Mesenchymal stem cell (in vitro differentiated cells and primary cell): ENCODE data around the gene ERBB4.

ENCODE experiments used
- DNase-seq: peaks from one replicate; pipeline ENCODE4 v3.0.0-alpha.2; 2013
- H2AFZ ChIP-seq: one replicate; pipeline ENCODE4 v1.6.1; 2013; ENCODE audit warnings: low read depth, mild to moderate bottlenecking, control low read depth, inconsistent platforms, low read length, moderate library complexity
- H2AK5ac ChIP-seq: 2 replicates; pipeline ENCODE4 v1.6.1; 2013; ENCODE audit warnings: low read length, moderate library complexity, mild to moderate bottlenecking, inconsistent platforms; ENCODE audit not compliant: severe bottlenecking
- H2BK120ac ChIP-seq: one replicate; pipeline ENCODE4 v1.6.1; 2013; ENCODE audit warnings: low read depth, mild to moderate bottlenecking, inconsistent platforms, low read length, moderate library complexity
- H2BK12ac ChIP-seq, 2 experiments: one replicate each; pipeline ENCODE4 v1.6.1; 2013; ENCODE audit warnings: inconsistent platforms in 2 of 2, low read length in 2 of 2, mild to moderate bottlenecking in 2 of 2, moderate library complexity in 2 of 2, control low read depth in 1 of 2
- H2BK15ac ChIP-seq: one replicate; pipeline ENCODE4 v1.6.1; 2013; ENCODE audit warnings: mild to moderate bottlenecking, low read depth, inconsistent platforms; ENCODE audit not compliant: poor library complexity, severe bottlenecking
- H2BK5ac ChIP-seq: 2 replicates; pipeline ENCODE4 v1.6.1; 2013; ENCODE audit warnings: low read depth, mild to moderate bottlenecking, low read length, control low read depth, inconsistent platforms; ENCODE audit not compliant: poor library complexity, severe bottlenecking
- H3K14ac ChIP-seq, 2 experiments: one replicate each; pipeline ENCODE4 v1.6.1; 2013; ENCODE audit warnings: inconsistent platforms in 2 of 2, low read length in 2 of 2, control low read depth in 1 of 2, mild to moderate bottlenecking in 1 of 2, moderate library complexity in 1 of 2
- H3K18ac ChIP-seq, 2 experiments: one replicate each; pipeline ENCODE4 v1.6.1; 2013; ENCODE audit warnings: inconsistent platforms in 2 of 2, low read length in 2 of 2, control low read depth in 1 of 2, low read depth in 1 of 2, mild to moderate bottlenecking in 1 of 2
- H3K23ac ChIP-seq, 2 experiments: one replicate each; pipeline ENCODE4 v1.6.1; 2013; ENCODE audit warnings: inconsistent platforms in 2 of 2, low read length in 2 of 2, mild to moderate bottlenecking in 2 of 2, moderate library complexity in 2 of 2, control low read depth in 1 of 2
- H3K27ac ChIP-seq: 2 replicates; pipeline ENCODE4 v1.5.1; 2013; ENCODE audit warnings: mild to moderate bottlenecking, moderate library complexity, low read length, control low read depth, inconsistent platforms; ENCODE audit not compliant: poor library complexity, severe bottlenecking
- H3K27me3 ChIP-seq, 2 experiments: 2 replicates each; pipeline versions ENCODE4 v1.6.1 to v1.7.0; 2013; ENCODE audit warnings: low read length in 2 of 2, mild to moderate bottlenecking in 2 of 2, moderate library complexity in 2 of 2, control low read depth in 1 of 2, inconsistent platforms in 1 of 2; ENCODE audit not compliant: control insufficient read depth in 1 of 2, insufficient read depth in 1 of 2
- H3K36me3 ChIP-seq, 2 experiments: 2 replicates each; pipeline versions ENCODE4 v1.6.1 to v1.7.0; 2013; ENCODE audit warnings: low read length in 2 of 2, control low read depth in 1 of 2, inconsistent platforms in 1 of 2, low read depth in 1 of 2, mild to moderate bottlenecking in 1 of 2; ENCODE audit not compliant: insufficient read depth in 2 of 2, control insufficient read depth in 1 of 2
- H3K4ac ChIP-seq, 2 experiments: one replicate each; pipeline ENCODE4 v1.6.1; 2013; ENCODE audit warnings: inconsistent platforms in 2 of 2, low read length in 2 of 2, mild to moderate bottlenecking in 2 of 2, moderate library complexity in 2 of 2, control low read depth in 1 of 2, low read depth in 1 of 2
- H3K4me1 ChIP-seq: 2 replicates; pipeline ENCODE4 v1.6.1; 2013; ENCODE audit warnings: low read depth, low read length, control low read depth; ENCODE audit not compliant: control insufficient read depth, insufficient read depth
- H3K4me2 ChIP-seq: 2 replicates; pipeline ENCODE4 v1.6.1; 2013; ENCODE audit warnings: low read length, mild to moderate bottlenecking, inconsistent platforms; ENCODE audit not compliant: poor library complexity, severe bottlenecking
- H3K4me3 ChIP-seq, 2 experiments: 2 replicates each; pipeline versions ENCODE4 v1.5.1 to v1.7.0; 2013; ENCODE audit warnings: low read length in 2 of 2, mild to moderate bottlenecking in 2 of 2, control low read depth in 1 of 2, low read depth in 1 of 2; ENCODE audit not compliant: insufficient read depth in 1 of 2
- H3K79me1 ChIP-seq: replicated peaks from 2 replicates; pipeline ENCODE4 v1.6.1; 2013; ENCODE audit warnings: mild to moderate bottlenecking, control low read depth, low read length, inconsistent platforms; ENCODE audit not compliant: poor library complexity, severe bottlenecking
- H3K9ac ChIP-seq: 2 replicates; pipeline ENCODE4 v1.7.0; 2013; ENCODE audit warnings: mild to moderate bottlenecking, low read length, moderate library complexity
- H3K9me3 ChIP-seq: 2 replicates; pipeline ENCODE4 v1.7.0; 2013; ENCODE audit warnings: mild to moderate bottlenecking, low read length; ENCODE audit not compliant: control insufficient read depth
- H4K8ac ChIP-seq: one replicate; pipeline ENCODE4 v1.6.1; 2013; ENCODE audit warnings: inconsistent platforms, mild to moderate bottlenecking, low read length, moderate library complexity
- H4K91ac ChIP-seq: one replicate; pipeline ENCODE4 v1.6.1; 2013; ENCODE audit warnings: mild to moderate bottlenecking, low read length, inconsistent platforms
- WGBS: methylation state at CpG from one replicate; pipeline ENCODE4 v1.1.7; 2013; ENCODE audit warnings: mixed read lengths; 5-methylcytosine and 5-hydroxymethylcytosine counted together

The ERBB4 gene

GRCh38 chr2:211463397-211463796 lies 1075.2 kb downstream of the ERBB4 start:
- Histone ChIP-seq H3K9me3 (no peaks in the 10 kb centered on the region), H3K18ac (no peak overlapping the region), H4K8ac (no peak overlapping the region), H3K9ac (no peak overlapping the region), H3K36me3 (no peaks in the 10 kb centered on the region), H2AK5ac (no peak overlapping the region), H3K79me1 (no peaks in the 10 kb centered on the region), H3K14ac (no peak overlapping the region), H3K4me2 (no peak overlapping the region), H2BK12ac (no peak overlapping the region), H3K27ac (no peak overlapping the region), H3K4me1 (no peaks in the 10 kb centered on the region), H2BK15ac (no peak overlapping the region), H4K91ac (no peak overlapping the region), H3K4ac (no peak overlapping the region), H3K4me3 (no peak overlapping the region), H2AFZ (no peak overlapping the region), H3K27me3 (no peaks in the 10 kb centered on the region), H2BK5ac (no peak overlapping the region), H3K23ac (no peak overlapping the region), H2BK120ac (no peak overlapping the region)
- no peak for DNase-seq
- WGBS: 33% methylated on average over 2 of the region's 3 CpGs

GRCh38 chr2:211458974-211459373 lies 1079.6 kb downstream of the ERBB4 start:
- no peak overlapping the region for H4K91ac ChIP-seq
- H3K14ac ChIP-seq: no peak overlapping the region
- no peaks in the 10 kb centered on the region for H3K9me3 ChIP-seq
- H3K23ac ChIP-seq: no peak overlapping the region
- H3K18ac ChIP-seq: no peak overlapping the region
- no peak for DNase-seq
- no peak overlapping the region for H4K8ac ChIP-seq
- H3K4me1 ChIP-seq: peaks cover 1% of the 10 kb centered on the region
- no peak overlapping the region for H3K4me3 ChIP-seq
- no peak overlapping the region for H3K4ac ChIP-seq
- no peaks in the 10 kb centered on the region for H3K79me1 ChIP-seq
- no peak overlapping the region for H3K9ac ChIP-seq
- H2BK15ac ChIP-seq: no peak overlapping the region
- no peaks in the 10 kb centered on the region for H3K36me3 ChIP-seq
- H2BK5ac ChIP-seq: no peak overlapping the region
- no peak overlapping the region for H3K4me2 ChIP-seq
- no peak overlapping the region for H3K27ac ChIP-seq
- H2AFZ ChIP-seq: no peak overlapping the region
- H2AK5ac ChIP-seq: no peak overlapping the region
- WGBS: 100% methylated on average over 1 of the region's 1 CpG
- no peak overlapping the region for H2BK12ac ChIP-seq
- no peaks in the 10 kb centered on the region for H3K27me3 ChIP-seq
- H2BK120ac ChIP-seq: no peak overlapping the region

- Histone ChIP-seq H2BK120ac (no peak overlapping the region), H3K36me3 (no peaks in the 10 kb centered on the region), H3K79me1 (no peaks in the 10 kb centered on the region), H3K27me3 (no peaks in the 10 kb centered on the region), H3K4me3 (no peak overlapping the region), H3K4me1 (peaks cover 1% of the 10 kb centered on the region), H3K14ac (no peak overlapping the region), H3K18ac (no peak overlapping the region), H2AK5ac (no peak overlapping the region), H3K23ac (no peak overlapping the region), H4K8ac (no peak overlapping the region), H2BK12ac (no peak overlapping the region), H4K91ac (no peak overlapping the region), H3K27ac (no peak overlapping the region), H2BK5ac (no peak overlapping the region), H2AFZ (no peak overlapping the region), H3K9ac (no peak overlapping the region), H2BK15ac (no peak overlapping the region), H3K9me3 (no peaks in the 10 kb centered on the region), H3K4ac (no peak overlapping the region), H3K4me2 (no peak overlapping the region)
- DNase-seq: no peak
- 22% methylated on average over 1 of the region's 2 CpGs for WGBS
Measured at GRCh38 chr2:211457325-211457724, 1081.3 kb downstream of the ERBB4 start.

GRCh38 chr2:211455216-211455841 lies 1083.3 kb downstream of the ERBB4 start:
- H3K27me3 ChIP-seq: no peaks in the 10 kb centered on the region
- no peak overlapping the region for H3K18ac ChIP-seq
- peak; percentile 50 for DNase-seq
- no peak overlapping the region for H2BK12ac ChIP-seq
- H3K36me3 ChIP-seq: no peaks in the 10 kb centered on the region
- no peak overlapping the region for H2BK15ac ChIP-seq
- WGBS: 75% methylated on average over 1 of the region's 1 CpG
- no peak overlapping the region for H2BK5ac ChIP-seq
- H2BK120ac ChIP-seq: no peak overlapping the region
- H3K79me1 ChIP-seq: no peaks in the 10 kb centered on the region
- no peak overlapping the region for H3K4me2 ChIP-seq
- no peaks in the 10 kb centered on the region for H3K9me3 ChIP-seq
- H4K91ac ChIP-seq: no peak overlapping the region
- no peak overlapping the region for H3K27ac ChIP-seq
- no peak overlapping the region for H2AK5ac ChIP-seq
- H4K8ac ChIP-seq: no peak overlapping the region
- no peak overlapping the region for H3K4me3 ChIP-seq
- no peak overlapping the region for H2AFZ ChIP-seq
- H3K23ac ChIP-seq: no peak overlapping the region
- H3K4ac ChIP-seq: no peak overlapping the region
- H3K9ac ChIP-seq: no peak overlapping the region
- peaks cover 1% of the 10 kb centered on the region for H3K4me1 ChIP-seq
- H3K14ac ChIP-seq: no peak overlapping the region
